Measurements from ENCODE around the gene RIT1. TPM values are rescaled to one million over a fixed set of nuclear protein-coding genes. Genes with fewer than 3 reads are reported as not detected.

RIT1 gene, protein sequence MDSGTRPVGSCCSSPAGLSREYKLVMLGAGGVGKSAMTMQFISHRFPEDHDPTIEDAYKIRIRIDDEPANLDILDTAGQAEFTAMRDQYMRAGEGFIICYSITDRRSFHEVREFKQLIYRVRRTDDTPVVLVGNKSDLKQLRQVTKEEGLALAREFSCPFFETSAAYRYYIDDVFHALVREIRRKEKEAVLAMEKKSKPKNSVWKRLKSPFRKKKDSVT
- total RNA-seq (2021) (55.8 and 59.2 TPM in 2 replicates), Bru-seq, nascent RNA (percentile 95 among the genes with signal in this experiment), BruChase-seq, experiment 1, labeled RNA remaining after a 2-hour chase (percentile 97 among the genes with signal in this experiment), BruChase-seq, experiment 2, labeled RNA remaining after a 6-hour chase (percentile 94 among the genes with signal in this experiment)
- long read RNA-seq, transcript RIT1-202 (6 exons, 3,445 nt), result major isoform, 32 of 50 reads
- long read RNA-seq, transcript RIT1-201 (6 exons, 855 nt), result minor isoform, 9 of 50 reads
- long read RNA-seq, partial matches to known transcripts, result 0 of 50 reads
- long read RNA-seq, other reads (novel, unspliced or antisense), result 6 of 50 reads

- POLR2A ChIA-PET (ENCODE audit: unreplicated experiment), result interaction anchor here (0.7 kb wide), 1 partner anchor 171 kb away, joined by 3 read pairs; no protein-coding TSS in a partner anchor
- Histone ChIP-seq H3F3A (ENCODE audit: insufficient read depth, low read depth) (peaks cover 75% of the 10 kb centered on the region), H3K36me3 (ENCODE audit: low read depth) (peaks cover 56% of the 10 kb centered on the region), H3K27me3 (ENCODE audit: insufficient read depth, low read depth) (no peaks in the 10 kb centered on the region), H3K4me2 (peak within 1 kb of the TSS; percentile 87), H3K9me3 (ENCODE audit: insufficient read depth, low read depth) (no peaks in the 10 kb centered on the region), H3K79me2 (ENCODE audit: low read depth) (peaks cover 36% of the 10 kb centered on the region), H3K27ac (peak within 1 kb of the TSS; percentile 94), H3K4me1 (replicated peaks; ENCODE audit: insufficient read depth) (peaks cover 45% of the 10 kb centered on the region), H3K4me3 (peak within 1 kb of the TSS; percentile 73), H4K20me1 (ENCODE audit: insufficient read depth) (peaks cover 9% of the 10 kb centered on the region), H2AFZ (peak within 1 kb of the TSS; percentile 55; the same call in 1 of the 2 replicates), H3K9me2 (ENCODE audit: insufficient read depth) (no peaks in the 10 kb centered on the region)
- no peak for TF ChIP-seq EZH2 (IDR thresholded peaks at IDR 0.05; ENCODE audit: low read depth)
- TF ChIP-seq CTCF (conservative IDR thresholded peaks at IDR 0.05), result no peak
- DNase-seq, result peak; percentile 69 to 81
- BruUV-seq (replicated peaks), result TSS peak; percentile 78
- intact Hi-C loops (cut with micrococcal nuclease; ENCODE audit: unreplicated experiment), result loop anchor here (2.0 to 5.0 kb wide), 2 partner anchors 19 to 54 kb away; partner anchors contain the start of genes GON4L and SYT11
- CTCF ChIA-PET, result no interaction called here
Measured at GRCh38 chr1:155911156-155912055, at the start of gene RIT1. Gene RIT1 (minus strand): TSS chr1:155911349. CDS start chr1:155910761, 588 bp downstream.

DNA sequence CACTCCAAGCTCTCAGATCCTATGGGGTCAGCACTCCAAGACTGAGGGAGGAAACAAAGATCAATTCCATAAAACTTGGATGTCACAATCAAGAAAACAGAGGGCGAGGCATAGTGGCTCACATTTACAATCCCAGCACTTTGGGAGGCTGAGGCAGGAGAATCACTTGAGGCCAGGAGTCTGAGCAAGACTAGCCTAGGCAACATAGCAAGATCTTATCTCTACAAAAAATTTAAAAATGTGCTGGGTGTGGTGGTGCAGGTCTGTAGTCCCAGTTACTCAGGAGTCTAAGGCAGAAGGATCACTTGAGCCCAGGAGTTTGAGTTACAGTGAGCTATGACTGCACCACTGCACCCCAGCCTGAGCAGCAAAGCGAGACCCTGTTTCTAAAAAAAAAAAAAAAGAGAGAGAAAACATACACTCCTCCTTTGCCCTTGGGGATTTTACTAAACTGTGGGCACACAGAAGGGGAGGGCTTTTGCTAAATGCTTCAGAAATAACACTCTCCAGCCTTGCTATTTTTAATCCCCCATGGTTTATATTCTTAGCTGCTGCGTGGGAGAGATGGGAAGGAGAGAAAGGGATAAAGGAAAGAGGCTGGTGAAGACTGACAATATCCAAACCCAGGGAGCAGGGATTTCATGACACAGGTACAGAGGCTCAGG lies 49.1 kb upstream of the RIT1 start:
- peaks cover 89% of the 10 kb centered on the region for H3F3A ChIP-seq (ENCODE audit: insufficient read depth, low read depth)
- peaks cover 44% of the 10 kb centered on the region for H3K79me2 ChIP-seq (ENCODE audit: low read depth)
- intact Hi-C loops (cut with micrococcal nuclease; ENCODE audit: unreplicated experiment), result no loop called here
- peaks cover 67% of the 10 kb centered on the region for H3K36me3 ChIP-seq (ENCODE audit: low read depth)
- BruUV-seq (replicated peaks), result no TSS peak
- ChIA-PET POLR2A (ENCODE audit: unreplicated experiment) (interaction anchor here (0.6 kb wide), 1 partner anchor 13 kb away, joined by 5 read pairs; no protein-coding TSS in a partner anchor), CTCF (interaction anchor here (0.6 kb wide), 1 partner anchor 44 kb away, joined by 3 read pairs; no protein-coding TSS in a partner anchor)
- no peaks in the 10 kb centered on the region for H3K27me3 ChIP-seq (ENCODE audit: insufficient read depth, low read depth)
- TF ChIP-seq EZH2 (IDR thresholded peaks at IDR 0.05; ENCODE audit: low read depth) (no peak), CTCF (conservative IDR thresholded peaks at IDR 0.05) (no peak)
- peaks cover 2% of the 10 kb centered on the region for H4K20me1 ChIP-seq (ENCODE audit: insufficient read depth)
- H3K9me2 ChIP-seq (ENCODE audit: insufficient read depth), result no peaks in the 10 kb centered on the region
- H3K4me1 ChIP-seq (replicated peaks; ENCODE audit: insufficient read depth), result peaks cover 38% of the 10 kb centered on the region
- H3K27ac ChIP-seq, result peak overlapping the region; percentile 99
- peak overlapping the region; percentile 36; the same call in 1 of the 2 replicates for H3K4me3 ChIP-seq
- no peaks in the 10 kb centered on the region for H3K9me3 ChIP-seq (ENCODE audit: insufficient read depth, low read depth)
- H2AFZ ChIP-seq, result no peak overlapping the region
- DNase-seq, result peak; percentile 14 to 52
- peak overlapping the region; percentile 80 for H3K4me2 ChIP-seq

All from PC-9 (cell line).